Liver (tissue), 9 donors: ENCODE data around the gene HAO1. TPM values are rescaled to one million over a fixed set of nuclear protein-coding genes. Genes with fewer than 3 reads are reported as not detected.

Source experiments
- DNase-seq: peaks from one replicate; pipeline ENCODE4 v3.0.0-alpha.2; 2017; ENCODE audit warnings: low spot score
- H3K27ac ChIP-seq, 2 donors: one replicate each; pipeline ENCODE4 v1.7.0; 2013; ENCODE audit warnings: inconsistent platforms in 2 of 2, low read length in 2 of 2, control low read depth in 1 of 2, low read depth in 1 of 2, mild to moderate bottlenecking in 1 of 2
- H3K27me3 ChIP-seq, 4 donors: one replicate each; pipeline versions ENCODE4 v1.6.1 to v1.7.0; 2013; ENCODE audit warnings: low read length in 3 of 4, inconsistent platforms in 1 of 4, mild to moderate bottlenecking in 1 of 4, moderate library complexity in 1 of 4; ENCODE audit not compliant: control insufficient read depth in 4 of 4, insufficient read depth in 4 of 4
- H3K36me3 ChIP-seq, 4 donors: one replicate each; pipeline versions ENCODE4 v1.6.1 to v1.7.0; 2013; ENCODE audit warnings: low read length in 3 of 4, mild to moderate bottlenecking in 3 of 4, low read depth in 1 of 4, moderate library complexity in 1 of 4; ENCODE audit not compliant: control insufficient read depth in 4 of 4, insufficient read depth in 3 of 4
- H3K4me1 ChIP-seq, 4 donors: one replicate each; pipeline versions ENCODE4 v1.6.1 to v1.7.0; 2013; ENCODE audit warnings: low read length in 3 of 4, mild to moderate bottlenecking in 3 of 4, moderate library complexity in 1 of 4; ENCODE audit not compliant: control insufficient read depth in 4 of 4, insufficient read depth in 4 of 4
- H3K4me3 ChIP-seq, 3 donors: one replicate each; pipeline versions ENCODE4 v1.6.1 to v1.7.0; 2013; ENCODE audit warnings: low read length in 3 of 3, control low read depth in 1 of 3, low read depth in 1 of 3, mild to moderate bottlenecking in 1 of 3
- H3K9ac ChIP-seq, 2 donors: one replicate each; pipeline ENCODE4 v1.7.0; 2013; ENCODE audit warnings: low read length in 2 of 2, mild to moderate bottlenecking in 2 of 2, moderate library complexity in 2 of 2, control low read depth in 1 of 2, low read depth in 1 of 2
- H3K9me3 ChIP-seq, 4 donors: one replicate each; pipeline versions ENCODE4 v1.6.1 to v1.7.0; 2013; ENCODE audit warnings: low read length in 3 of 4; ENCODE audit not compliant: control insufficient read depth in 4 of 4
- ATF3 ChIP-seq: IDR thresholded peaks from 2 replicates; pipeline ENCODE4 v1.6.1; 2016; ENCODE audit warnings: antibody characterized with exemption
- CTCF ChIP-seq: fragments of 150-350 bp; IDR thresholded peaks from 2 replicates; pipeline ENCODE4 v1.5.1; 2017; ENCODE audit warnings: improper control_type of control experiment, low read depth, low read length; ENCODE audit not compliant: missing input control
- EGR1 ChIP-seq, 2 donors: IDR thresholded peaks; 2 replicates each; pipeline ENCODE4 v1.6.1; 2016 to 2018; ENCODE audit warnings: antibody characterized with exemption in 2 of 2, low read depth in 2 of 2
- HNF4A ChIP-seq, 2 donors: conservative IDR thresholded peaks; 2 replicates each; pipeline ENCODE4 v1.6.1; 2016; ENCODE audit warnings: antibody characterized with exemption in 2 of 2, mild to moderate bottlenecking in 2 of 2
- HNF4G ChIP-seq: IDR thresholded peaks from 2 replicates; pipeline ENCODE4 v1.6.1; 2016; ENCODE audit warnings: antibody characterized with exemption
- MAX ChIP-seq: IDR thresholded peaks from 2 replicates; pipeline ENCODE4 v1.6.1; 2016; ENCODE audit warnings: antibody characterized with exemption
- RAD21 ChIP-seq, 2 donors: IDR thresholded peaks; 2 replicates each; pipeline ENCODE4 v1.6.1; 2016; ENCODE audit warnings: antibody characterized with exemption in 2 of 2, mild to moderate bottlenecking in 2 of 2
- REST ChIP-seq: IDR thresholded peaks from 2 replicates; pipeline ENCODE4 v1.6.1; 2016; ENCODE audit warnings: antibody characterized with exemption, mild to moderate bottlenecking
- RXRA ChIP-seq, 2 donors: IDR thresholded peaks; 2 replicates each; pipeline ENCODE4 v1.6.1; 2017 to 2018; ENCODE audit warnings: antibody characterized with exemption in 2 of 2, mild to moderate bottlenecking in 1 of 2
- TAF1 ChIP-seq: conservative IDR thresholded peaks from 2 replicates; pipeline ENCODE4 v1.6.1; 2016; ENCODE audit warnings: antibody characterized with exemption, mild to moderate bottlenecking
- YY1 ChIP-seq: IDR thresholded peaks from 2 replicates; pipeline ENCODE4 v1.6.1; 2016; ENCODE audit warnings: antibody characterized with exemption, mild to moderate bottlenecking
- WGBS: extraction: QIAGEN DNeasy Blood & Tissue Kit; methylation state at CpG from one replicate; pipeline ENCODE4 v1.1.7; 2013; 5-methylcytosine and 5-hydroxymethylcytosine counted together
- polyA plus RNA-seq, 2 donors: library from polyadenylated mRNA; stranded (reverse) in 1 of 2; unstranded in 1 of 2; fragments of 200-250 nt in 1 of 2; fragments of >200 nt in 1 of 2; fragmentation: Nextera tagmentation in 1 of 2; extraction: Ambion mirVana in 1 of 2; gene quantifications; one replicate each; pipeline versions ENCODE4 v1.2.1 to v1.2.3, GENCODE V29; 2013 to 2015
- total RNA-seq, 2 donors: library from RNA; depleted of rRNA; stranded (reverse); fragments of >200 nt; gene quantifications; one replicate each; pipeline ENCODE4 v1.2.3, GENCODE V29; 2014
- donor health status: healthy.
- donor health status: healthy.
- donor health status: healthy.
- donor health status: healthy.
- donor health status: healthy.

The HAO1 gene
- total and polyA plus RNA-seq, 4 donors, result 17.8 to 164 (median 161) TPM

- no peak for DNase-seq
- H3K4me1 ChIP-seq, result peaks cover 0 to 5% (median 0%) of the 10 kb centered on the region in 4 donors
Observed at GRCh38 chr20:7859356-7859802, 80.9 kb downstream of the HAO1 start.

GRCh38 chr20:7858734-7859250 lies 81.5 kb downstream of the HAO1 start:
- TF ChIP-seq HNF4A (conservative IDR thresholded peaks at IDR 0.05) (no peak), RXRA (IDR thresholded peaks at IDR 0.05) (no peak), CTCF (no peak), RAD21 (IDR thresholded peaks at IDR 0.05) (no peak), EGR1 (IDR thresholded peaks at IDR 0.05; ENCODE audit: low read depth in 2 of 2) (no peak), YY1 (no peak), MAX (no peak), REST (no peak), ATF3 (no peak), HNF4G (no peak)
- Histone ChIP-seq H3K36me3 (no peaks in the 10 kb centered on the region), H3K4me3 (no peak overlapping the region), H3K9me3 (no peaks in the 10 kb centered on the region), H3K27me3 (no peaks in the 10 kb centered on the region), H3K27ac (no peak overlapping the region), H3K4me1 (peaks cover 0 to 5% (median 0%) of the 10 kb centered on the region in 4 donors), H3K9ac (no peak overlapping the region)
- 73% methylated on average over 4 of the region's 4 CpGs for WGBS
- DNase-seq, result no peak

More at GRCh38 chr20:7859356-7859802, 80.9 kb downstream of the HAO1 start:
- TF ChIP-seq CTCF (peak; percentile 55), RAD21 (IDR thresholded peaks at IDR 0.05) (peak; percentile 90 to 91), TAF1 (no peak)
- WGBS, result 23% methylated on average over 3 of the region's 3 CpGs
- no peak overlapping the region for H3K4me3 ChIP-seq
- no peaks in the 10 kb centered on the region for H3K27me3 ChIP-seq
- H3K36me3 ChIP-seq, result no peaks in the 10 kb centered on the region
- no peaks in the 10 kb centered on the region for H3K9me3 ChIP-seq
- H3K27ac ChIP-seq, result no peak overlapping the region
- no peak overlapping the region for H3K9ac ChIP-seq
